HG03342 (cell line): Measurements from ENCODE around the gene AKR1C4.
"Not testable (repeated sequence)": the region's sequence is repeated elsewhere in the genome, so short reads cannot be mapped to it uniquely, and the experiment has no call there.

Experiments
- ATAC-seq: cut with Tn5 transposase; IDR thresholded peaks from one replicate; pipeline ENCODE4 v1.9.1; 2021; ENCODE audit warnings: mild to moderate bottlenecking, moderate library complexity; ENCODE audit not compliant: unreplicated experiment

AKR1C4 gene

DNA sequence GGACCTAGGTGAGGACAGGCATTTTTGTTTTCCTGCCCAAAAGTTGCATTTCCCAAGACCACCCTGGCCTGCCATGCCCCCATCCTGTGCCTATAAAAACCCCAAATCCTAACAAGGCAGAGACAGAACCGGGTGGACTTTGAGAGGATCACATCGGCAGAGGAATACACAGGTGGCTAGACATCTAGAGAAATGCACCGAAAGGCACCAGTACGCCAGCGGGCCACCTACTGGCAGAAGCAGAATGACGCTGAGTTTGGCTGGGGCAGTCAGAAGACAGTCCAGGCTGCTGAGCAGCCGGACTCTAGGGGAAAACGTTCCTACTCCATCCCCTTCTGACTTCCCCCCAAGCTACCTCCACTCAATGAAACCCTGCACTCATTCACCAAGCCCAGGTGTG is 2.8 kb downstream of the AKR1C4 start:
- ATAC-seq: no peak

DNA sequence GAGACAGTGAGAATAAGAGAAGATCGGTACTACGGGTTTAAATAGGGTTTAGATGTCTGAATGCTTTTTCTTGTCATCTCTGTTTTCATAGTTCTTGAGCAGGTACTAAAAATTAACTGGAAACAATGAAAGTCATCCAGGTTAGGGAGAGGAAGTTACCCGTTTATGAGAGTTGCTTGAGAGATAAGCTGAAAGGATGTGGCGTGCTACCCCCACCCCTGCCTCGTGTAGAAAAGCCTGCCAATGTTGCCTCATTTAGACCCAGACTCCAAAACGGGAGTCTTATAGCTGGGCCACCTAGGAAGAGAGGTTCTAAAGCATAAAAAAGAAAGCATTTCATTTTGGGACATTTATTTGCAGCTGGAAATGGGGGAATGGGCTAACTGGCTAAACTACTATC is 10.2 kb downstream of the AKR1C4 start:
- ATAC-seq: no peak

DNA sequence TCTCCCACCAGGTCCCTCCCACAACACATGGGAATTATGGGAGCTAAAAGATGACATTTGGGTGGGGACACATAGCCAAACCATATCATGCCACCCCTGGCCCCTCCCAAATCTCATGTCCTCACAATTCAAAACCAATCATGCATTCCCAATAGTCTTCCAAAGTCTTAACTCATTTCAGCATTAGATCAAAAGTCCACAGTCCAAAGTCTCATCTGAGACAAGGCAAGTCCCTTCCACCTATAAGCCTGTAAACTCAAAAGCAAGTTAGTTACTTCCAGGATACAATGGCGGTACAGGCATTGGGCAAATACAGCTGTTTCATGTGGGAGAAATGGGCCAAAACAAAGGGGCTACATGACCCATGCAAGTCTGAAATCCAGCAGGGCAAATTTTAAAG is 13.1 kb downstream of the AKR1C4 start:
- ATAC-seq: not testable (repeated sequence)

DNA sequence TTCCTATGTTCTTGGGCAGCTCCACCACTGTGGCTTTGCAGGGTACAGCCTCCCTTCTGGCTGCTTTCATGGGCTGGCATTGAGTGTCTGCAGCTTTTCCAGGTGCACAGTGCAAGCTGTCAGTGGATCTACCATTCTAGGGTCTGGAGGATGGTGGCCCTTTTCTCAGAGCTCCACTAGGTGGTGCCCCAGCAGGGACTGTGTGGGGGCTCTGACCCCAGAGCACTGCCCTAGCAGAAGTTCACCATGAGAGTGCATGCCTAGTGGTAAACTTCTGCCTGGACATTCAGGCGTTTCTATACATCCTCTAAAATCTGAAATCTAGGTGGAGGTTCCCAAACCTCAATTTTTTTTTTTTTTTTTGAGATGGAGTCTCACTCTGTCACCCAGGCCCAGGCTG is 13.6 kb downstream of the AKR1C4 start:
- not testable (repeated sequence) for ATAC-seq

DNA sequence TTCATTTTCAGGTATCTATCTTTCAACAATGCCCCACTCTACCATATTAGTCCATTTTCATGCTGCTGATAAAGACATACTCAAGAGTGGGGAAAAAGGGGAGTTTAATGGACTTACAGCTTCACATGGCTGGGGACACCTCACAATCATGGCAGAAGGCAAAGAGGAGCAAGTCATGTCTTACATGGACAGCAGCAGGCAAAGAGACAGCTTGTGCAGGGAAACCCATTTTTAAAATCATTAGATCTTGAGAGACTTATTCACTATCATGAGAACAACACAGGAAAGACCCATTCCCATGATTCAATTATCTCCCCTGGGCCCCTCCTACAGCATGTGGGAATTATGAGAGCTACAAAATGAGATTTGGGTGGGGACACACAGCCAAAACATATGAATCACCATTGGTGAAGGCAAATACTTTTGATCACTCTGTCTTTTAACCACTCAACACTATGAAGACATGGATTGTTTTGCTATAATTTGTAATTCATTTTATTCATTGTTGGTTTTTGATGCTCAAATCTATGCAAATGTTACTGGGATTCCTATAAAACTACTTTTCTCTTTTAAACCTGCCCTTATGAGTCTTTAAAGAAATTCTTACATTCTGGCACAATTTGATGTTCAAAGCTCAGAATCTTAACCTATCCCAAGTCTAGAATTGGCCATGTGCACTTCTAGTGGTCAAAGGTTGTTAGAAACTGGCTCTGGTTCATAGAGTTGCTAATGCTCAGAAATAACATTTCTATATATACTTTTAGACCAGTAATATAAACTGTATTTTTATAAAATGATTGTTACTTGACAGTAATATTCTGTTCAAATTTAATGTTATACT is 15.3 kb downstream of the AKR1C4 start:
- no peak for ATAC-seq

DNA sequence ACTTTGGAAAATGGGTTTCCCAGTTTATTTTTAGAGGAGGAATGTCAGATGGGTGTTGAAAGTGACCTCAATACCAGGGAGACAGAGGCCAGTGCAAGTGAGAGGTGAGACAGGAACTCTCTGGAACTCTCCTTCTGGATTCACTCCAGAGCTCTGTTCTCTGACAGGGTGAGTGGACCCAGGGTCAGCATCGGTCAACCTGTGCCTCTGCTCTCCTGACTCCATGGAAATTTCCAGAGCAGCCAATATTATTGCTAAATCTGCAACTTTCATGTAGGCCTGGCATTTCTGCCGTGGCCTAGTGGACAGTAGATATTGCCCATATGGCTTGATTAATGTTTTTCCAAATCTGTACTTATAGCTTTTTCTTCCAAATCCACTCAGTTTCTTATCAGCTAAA is 20.2 kb downstream of the AKR1C4 start:
- no peak for ATAC-seq

DNA sequence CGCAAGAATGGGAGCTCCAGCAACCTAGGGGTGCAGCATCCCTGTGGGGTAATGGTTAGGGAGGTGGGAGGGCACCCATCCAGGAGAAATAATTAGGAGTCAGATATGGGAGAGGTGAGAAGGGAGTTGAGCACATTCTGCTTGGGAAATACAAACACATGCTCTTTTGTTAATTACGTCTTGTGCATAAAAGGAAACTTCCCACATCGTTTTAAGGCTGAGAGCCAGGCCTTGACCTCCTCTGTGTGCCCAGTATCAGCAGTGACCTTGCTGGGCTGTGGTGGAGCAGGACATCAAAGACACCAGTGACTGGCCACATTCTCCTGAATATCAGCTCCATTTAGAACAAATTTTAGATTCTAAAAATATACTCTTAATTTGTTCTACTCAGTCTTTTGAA is 22.6 kb downstream of the AKR1C4 start:
- ATAC-seq: no peak

DNA sequence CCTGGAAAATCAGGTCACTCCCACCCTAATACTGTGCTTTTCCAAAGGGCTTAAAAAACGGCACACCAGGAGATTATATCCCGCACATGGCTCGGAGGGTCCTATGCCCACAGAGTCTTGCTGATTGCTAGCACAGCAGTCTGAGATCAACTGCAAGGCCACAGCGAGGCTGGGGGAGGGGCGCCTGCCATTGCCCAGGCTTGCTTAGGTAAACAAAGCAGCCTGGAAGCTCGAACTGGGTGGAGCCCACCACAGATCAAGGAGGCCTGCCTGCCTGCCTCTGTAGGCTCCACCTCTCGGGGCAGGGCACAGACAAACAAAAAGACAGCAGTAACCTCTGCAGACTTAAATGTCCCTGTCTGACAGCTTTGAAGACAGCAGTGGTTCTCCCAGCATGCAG is 26.3 kb downstream of the AKR1C4 start:
- not testable (repeated sequence) for ATAC-seq

DNA sequence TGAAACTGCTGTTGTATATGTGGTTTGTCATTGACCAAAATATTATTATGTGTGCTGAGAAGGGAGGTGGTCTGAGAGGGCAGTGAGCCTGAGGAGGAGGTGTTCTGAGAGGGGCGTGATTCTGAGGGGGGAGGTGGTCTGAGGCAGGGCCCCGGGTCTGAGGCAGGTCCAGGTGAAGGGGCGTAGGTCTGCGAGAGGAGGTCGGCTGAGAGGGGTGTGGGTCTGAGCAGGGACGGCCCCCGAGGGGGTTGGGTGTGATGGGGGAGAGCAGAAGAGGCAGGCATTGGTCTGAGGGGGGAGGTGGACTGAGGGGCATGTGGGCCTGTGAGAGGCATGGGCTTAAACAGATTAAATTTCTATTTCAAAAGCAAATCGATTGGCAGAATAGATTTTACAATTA is 32.4 kb downstream of the AKR1C4 start:
- no peak for ATAC-seq

DNA sequence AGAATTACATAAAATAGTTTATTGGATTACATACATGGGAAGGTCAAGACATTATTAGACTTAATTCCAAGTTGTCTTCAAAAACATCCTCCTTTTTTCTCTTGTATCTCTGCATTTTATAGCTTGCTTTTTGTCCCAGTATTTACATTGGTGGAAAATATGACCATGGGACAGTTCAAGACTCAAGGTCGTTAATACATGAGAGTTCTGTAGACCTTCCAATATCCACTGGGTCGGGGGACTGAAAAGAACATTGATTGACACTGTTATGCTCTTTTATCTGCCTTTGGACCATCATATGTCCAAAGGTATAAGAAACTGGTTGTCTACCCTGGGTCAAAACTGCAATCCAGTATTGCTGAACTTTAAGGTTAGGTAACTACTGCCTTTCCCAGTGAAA is 36.7 kb downstream of the AKR1C4 start:
- no peak for ATAC-seq

DNA sequence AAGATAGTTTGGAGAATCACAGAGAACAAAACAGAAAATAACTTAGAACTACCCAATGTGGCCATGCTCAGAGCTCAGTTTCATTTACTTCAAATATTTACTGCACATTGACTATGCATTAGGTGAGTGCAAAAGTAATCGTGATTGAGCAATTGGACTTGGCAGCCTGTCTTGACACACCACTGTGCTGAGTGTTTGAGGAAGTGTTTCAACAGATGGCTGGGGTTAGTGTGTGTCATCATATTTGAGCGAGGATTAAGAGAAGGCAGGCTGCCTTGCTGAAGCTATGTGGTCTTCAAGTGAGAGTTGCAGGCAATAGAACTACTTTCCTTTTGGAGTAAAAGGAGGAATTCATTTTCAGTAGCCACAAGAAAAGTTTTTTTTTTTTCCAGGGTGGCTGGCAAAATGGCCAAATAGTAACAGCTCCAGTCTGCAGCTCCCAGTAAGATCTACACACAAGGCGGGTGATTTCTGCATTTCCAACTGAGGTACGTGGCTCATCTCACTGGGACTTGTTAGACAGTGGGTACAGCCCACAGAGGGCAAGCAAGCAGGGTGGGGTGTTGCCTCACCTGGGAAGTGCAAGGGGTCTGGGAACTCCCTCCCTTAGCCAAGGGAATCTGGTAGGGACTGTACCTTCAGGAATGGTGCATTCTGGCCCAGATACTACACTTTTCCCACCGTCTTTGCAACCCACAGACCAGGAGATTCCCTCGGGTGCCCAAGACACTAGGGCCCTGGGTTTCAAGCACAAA is 37.6 kb downstream of the AKR1C4 start:
- ATAC-seq: no peak

DNA sequence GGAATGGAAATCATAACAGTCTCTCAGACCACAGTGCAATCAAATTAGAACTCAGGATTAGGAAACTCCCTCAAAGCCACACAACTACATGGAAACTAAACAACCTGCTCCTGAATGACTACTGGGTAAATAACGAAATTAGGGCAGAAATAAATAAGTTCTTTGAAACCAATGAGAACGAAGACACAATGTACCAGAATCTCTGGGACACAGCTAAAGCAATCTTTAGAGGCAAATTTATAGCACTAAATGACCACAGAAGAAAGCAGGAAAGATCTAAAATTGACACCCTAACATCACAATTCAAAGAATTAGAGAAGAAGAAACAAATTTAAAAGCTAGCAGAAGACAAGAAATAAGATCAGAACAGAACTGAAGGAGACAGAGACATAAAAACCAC is 40.9 kb downstream of the AKR1C4 start:
- ATAC-seq: not testable (repeated sequence)

DNA sequence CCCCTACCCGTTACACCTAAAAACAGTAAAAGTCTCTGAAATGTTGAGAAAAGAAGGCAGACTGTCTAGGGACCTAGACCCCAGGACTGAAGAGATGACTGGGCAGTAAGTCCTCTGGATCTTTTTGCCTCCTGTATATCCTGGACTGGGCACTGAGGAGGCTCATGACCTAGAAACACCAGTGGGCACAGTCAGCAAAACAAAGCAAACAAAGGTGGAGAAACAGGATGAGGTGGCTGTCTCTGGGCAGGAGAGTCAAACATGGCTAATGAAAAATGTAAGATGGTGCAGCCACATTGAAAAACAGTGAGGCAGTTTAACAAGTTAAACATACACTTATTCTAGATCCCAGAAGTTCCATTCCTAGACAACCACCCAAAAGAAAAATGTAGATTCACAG is 45.9 kb downstream of the AKR1C4 start:
- no peak for ATAC-seq

DNA sequence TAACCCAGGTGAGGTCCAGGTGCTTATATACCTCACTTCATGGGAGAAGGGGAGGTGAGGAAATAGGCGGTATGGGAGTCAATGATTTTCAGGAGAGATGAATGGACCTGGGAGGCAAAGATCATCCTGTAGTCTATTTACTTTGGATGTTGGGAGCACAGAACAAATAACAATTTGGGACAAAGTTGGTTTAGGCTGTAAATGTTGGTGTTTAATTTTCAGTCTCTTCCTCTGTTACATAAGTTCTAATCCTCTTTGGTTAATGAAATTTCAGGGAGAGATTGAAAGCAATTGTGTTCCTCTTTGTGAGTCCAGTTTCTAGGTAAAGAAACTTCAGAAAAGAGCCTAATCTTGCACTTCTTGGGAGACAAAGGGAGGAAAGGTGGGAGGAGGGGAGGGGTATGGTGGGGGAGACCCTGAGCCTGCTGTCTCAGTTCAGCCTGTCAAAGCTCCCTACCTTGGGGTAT is 46.9 kb downstream of the AKR1C4 start:
- no peak for ATAC-seq

DNA sequence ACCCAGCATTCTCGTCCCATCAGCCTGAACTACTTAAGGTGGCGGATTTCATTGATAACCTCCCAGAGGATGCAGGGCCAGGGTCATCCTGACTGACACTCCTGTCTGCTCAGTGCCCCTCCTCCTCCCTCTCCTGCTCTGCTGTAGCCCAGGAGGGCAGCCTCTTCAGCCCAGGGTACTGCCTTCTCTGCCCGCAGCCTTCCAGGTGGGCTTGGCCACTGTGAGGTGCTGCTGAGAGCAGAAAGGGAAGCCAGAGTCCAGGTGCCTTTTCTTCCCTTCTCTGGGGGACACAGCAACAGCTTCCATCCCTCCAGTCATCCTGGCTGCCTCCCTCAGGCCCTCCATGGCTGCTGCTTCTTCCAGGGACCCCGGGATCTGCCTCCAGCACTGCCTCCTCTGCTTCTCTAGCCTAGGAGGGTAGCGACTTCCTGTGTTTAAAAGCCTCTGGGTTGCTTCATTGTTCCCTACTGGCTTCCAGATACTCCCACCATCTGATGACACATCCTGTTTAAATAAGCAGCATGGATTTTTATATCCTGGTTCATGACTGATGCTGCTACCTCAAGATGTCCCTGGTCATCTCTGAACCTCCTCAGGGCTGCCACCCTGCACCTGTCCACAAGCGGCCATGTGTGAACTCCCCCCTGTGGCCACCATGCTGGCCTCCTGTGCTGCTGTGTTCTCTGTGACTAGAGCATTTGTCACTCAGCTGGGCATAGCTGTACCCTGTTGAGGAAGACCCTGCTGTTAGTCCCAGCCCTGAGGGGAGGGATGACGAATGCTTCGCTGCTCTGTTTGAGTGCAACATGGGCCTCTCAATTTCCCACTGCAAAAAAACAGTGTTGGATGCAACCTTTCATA is 55.8 kb downstream of the AKR1C4 start:
- no peak for ATAC-seq

DNA sequence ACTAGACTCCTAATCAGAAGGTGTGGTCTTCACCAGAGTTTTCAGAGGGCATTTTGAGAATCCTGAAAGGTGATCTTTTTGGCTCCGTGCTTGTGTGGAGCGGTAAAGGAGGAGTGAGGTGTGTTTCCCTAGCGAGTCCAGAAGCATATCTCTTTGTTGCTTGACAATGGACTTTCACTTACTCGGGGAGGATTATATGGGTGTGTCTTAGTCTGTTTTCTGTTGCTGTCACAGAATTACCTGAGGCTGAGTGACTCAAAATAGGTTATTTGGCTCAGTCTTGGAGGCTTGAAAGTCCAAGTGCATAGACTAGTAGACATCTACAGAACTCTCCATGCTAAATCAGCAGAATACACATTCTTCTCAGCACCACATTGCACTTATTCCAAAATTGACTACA is 57.9 kb downstream of the AKR1C4 start:
- ATAC-seq: no peak

DNA sequence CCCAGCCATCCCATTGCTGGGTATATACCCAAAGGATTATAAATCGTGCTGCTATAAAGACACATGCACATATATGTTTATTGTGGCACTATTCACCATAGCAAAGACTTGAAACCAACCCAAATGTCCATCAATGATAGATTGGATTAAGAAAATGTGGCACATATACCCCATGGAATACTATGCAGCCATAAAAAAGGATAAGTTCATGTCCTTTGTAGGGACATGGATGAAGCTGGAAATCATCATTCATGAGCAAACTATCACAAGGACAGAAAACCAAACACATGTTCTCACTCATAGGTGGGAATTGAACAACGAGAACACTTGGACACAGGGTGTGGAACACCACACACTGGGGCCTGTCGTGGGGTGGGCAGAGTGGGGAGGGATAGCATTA is 61.1 kb downstream of the AKR1C4 start:
- ATAC-seq: not testable (repeated sequence)

DNA sequence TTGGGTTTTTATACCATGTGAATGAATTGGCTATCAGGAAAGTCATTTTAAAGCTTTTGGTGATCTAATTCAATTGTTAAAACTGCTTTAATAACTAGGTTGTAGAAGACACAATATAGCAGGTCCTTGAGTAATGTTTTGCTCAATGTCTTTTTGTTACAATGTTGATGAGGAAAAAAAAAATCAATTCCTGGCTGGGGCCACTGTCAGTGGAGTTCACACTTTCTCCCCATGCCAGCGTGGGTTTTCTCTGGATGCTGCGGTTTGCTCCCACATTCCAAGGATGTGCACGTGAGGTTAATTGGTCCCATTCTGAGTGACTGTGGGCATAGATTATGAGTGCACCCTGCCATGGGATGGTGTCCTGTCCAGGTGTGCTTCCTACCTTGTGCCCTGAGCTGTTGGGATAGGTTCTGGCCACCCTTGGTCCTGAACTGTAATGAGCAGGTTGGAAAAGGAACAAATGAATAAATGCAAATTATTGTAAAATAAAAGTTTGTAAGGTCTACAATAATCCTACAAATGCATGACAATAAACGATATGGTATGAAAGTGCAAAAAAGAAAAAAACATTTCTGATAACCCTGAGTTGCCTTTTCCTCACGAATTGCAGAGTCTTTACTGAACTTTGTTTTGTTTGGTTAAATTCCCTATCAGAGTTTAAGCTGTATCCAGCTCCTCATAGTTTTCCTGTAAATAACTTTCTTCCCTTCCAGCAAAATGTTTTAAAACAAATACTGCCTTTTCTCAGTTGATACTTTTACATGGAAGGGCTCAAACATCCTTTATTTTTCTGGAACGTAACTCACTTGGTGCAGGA is 62.7 kb downstream of the AKR1C4 start:
- no peak for ATAC-seq

DNA sequence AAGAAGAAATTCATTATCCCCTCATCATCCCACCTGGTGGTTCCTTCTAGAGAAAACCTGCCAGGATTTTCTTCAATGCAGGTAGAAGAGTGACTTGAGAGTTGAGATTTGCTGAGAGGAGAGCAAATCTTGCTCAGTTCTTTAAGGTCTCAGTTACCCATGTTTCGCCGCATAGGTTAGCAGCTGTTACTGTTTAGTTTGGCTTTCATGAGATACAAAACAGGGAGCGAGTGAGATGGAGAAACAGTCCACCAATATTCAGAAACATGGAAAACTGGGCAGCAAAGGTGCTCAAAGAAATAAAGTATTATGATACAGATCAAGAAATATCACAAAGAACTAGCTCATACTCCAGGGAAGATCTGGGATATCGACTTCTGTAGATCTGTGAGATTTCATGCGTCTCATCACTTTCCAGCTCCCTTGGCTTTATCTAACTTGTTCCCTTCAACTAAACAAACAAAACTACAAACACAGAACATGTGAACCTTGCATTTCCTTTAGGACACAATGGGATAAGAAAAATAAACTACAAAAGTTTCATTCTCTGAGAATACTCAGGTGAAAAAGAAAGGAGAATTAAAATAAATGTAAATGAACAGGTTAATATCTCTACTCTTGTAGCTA is 63.4 kb downstream of the AKR1C4 start:
- no peak for ATAC-seq

DNA sequence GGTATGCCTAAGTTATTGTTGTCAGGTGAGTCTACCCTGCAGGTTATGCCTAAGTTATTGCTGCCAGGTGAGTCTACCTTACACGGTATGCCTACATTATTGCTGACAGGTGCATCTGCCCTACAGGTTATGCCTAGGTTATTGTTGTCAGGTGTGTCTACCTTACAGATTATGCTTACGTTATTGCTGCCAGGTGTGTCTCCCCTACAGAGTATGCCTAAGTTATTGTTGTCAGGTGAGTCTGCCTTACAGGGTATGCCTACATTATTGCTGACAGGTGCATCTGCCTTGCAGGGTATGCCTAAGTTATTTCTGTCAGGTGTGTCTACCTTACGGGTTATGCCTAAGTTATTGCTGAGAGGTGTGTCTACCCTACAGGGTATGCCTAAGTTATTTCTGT is 64.2 kb downstream of the AKR1C4 start:
- no peak for ATAC-seq
